Neural cell (in vitro differentiated cells): ENCODE results near the gene TNFRSF17. TPM values are rescaled to one million over a fixed set of nuclear protein-coding genes. Genes with fewer than 3 reads are reported as not detected.

Source experiments
- H2AFZ ChIP-seq: fragments of 200-600, 300-800 bp; sonication (generic), shearing (Covaris generic); 2 replicates; pipeline ENCODE4 v1.6.0; 2014; ENCODE audit warnings: low read depth, mild to moderate bottlenecking, antibody characterized with exemption, low read length, moderate library complexity
- H3F3A ChIP-seq: fragments of 200-600 bp; shearing (Covaris generic); 2 replicates; pipeline ENCODE4 v1.6.1; 2016; ENCODE audit warnings: mild to moderate bottlenecking, moderate library complexity, mixed read lengths, antibody characterized with exemption, low read length; ENCODE audit not compliant: insufficient read depth, poor library complexity, severe bottlenecking
- H3K27ac ChIP-seq: fragments of 200-600, 300-800 bp; sonication (generic), shearing (Covaris generic); 2 replicates; pipeline ENCODE4 v1.5.1; 2014; ENCODE audit warnings: mild to moderate bottlenecking, low read length, moderate library complexity
- H3K27me3 ChIP-seq: fragments of 300-800, 200-600 bp; sonication (generic), shearing (Covaris generic); 2 replicates; pipeline ENCODE4 v1.6.0; 2014; ENCODE audit warnings: mild to moderate bottlenecking, low read depth, low read length, moderate library complexity; ENCODE audit not compliant: insufficient read depth
- H3K36me3 ChIP-seq: fragments of 300-800, 200-600 bp; sonication (generic), shearing (Covaris generic); 2 replicates; pipeline ENCODE4 v1.5.1; 2014; ENCODE audit warnings: mild to moderate bottlenecking, antibody characterized with exemption, low read length, moderate library complexity; ENCODE audit not compliant: insufficient read depth
- H3K4me2 ChIP-seq: fragments of 300-800, 200-600 bp; sonication (generic), shearing (Covaris generic); 2 replicates; pipeline ENCODE4 v1.6.0; 2014; ENCODE audit warnings: mild to moderate bottlenecking, low read length
- H3K4me3 ChIP-seq: fragments of 300-800, 200-600 bp; sonication (generic), shearing (Covaris generic); 2 replicates; pipeline ENCODE4 v1.5.1; 2014; ENCODE audit warnings: mild to moderate bottlenecking, low read length, moderate library complexity
- H3K79me2 ChIP-seq: fragments of 200-600 bp; shearing (Covaris generic); replicated peaks from 2 replicates; pipeline ENCODE4 v1.6.0; 2014; ENCODE audit warnings: mild to moderate bottlenecking, low read length, moderate library complexity; ENCODE audit not compliant: insufficient read depth
- H3K9ac ChIP-seq: fragments of 300-800, 200-600 bp; sonication (generic), shearing (Covaris generic); 2 replicates; pipeline ENCODE4 v1.6.1; 2016; ENCODE audit warnings: mild to moderate bottlenecking, low read length, mixed read lengths
- H3K9me2 ChIP-seq: fragments of 200-600 bp; shearing (Covaris generic); 2 replicates; pipeline ENCODE4 v1.6.1; 2016; ENCODE audit warnings: mild to moderate bottlenecking, low read length, mixed read lengths; ENCODE audit not compliant: insufficient read depth
- H3K9me3 ChIP-seq: fragments of 200-600, 300-800 bp; sonication (generic), shearing (Covaris generic); 2 replicates; pipeline ENCODE4 v1.6.1; 2016; ENCODE audit warnings: mild to moderate bottlenecking, mixed run types, low read length, moderate library complexity, mixed read lengths
- H4K20me1 ChIP-seq: fragments of 200-600 bp; shearing (Covaris generic); 2 replicates; pipeline ENCODE4 v1.6.1; 2016; ENCODE audit warnings: mild to moderate bottlenecking, mixed run types; ENCODE audit not compliant: insufficient read depth
- EP300 ChIP-seq: fragments of 450-650 bp; conservative IDR thresholded peaks from 2 replicates; pipeline ENCODE4 v1.6.1; 2014; ENCODE audit warnings: antibody characterized with exemption, mild to moderate bottlenecking, moderate library complexity; ENCODE audit not compliant: poor library complexity, severe bottlenecking
- EZH2 ChIP-seq: fragments of 200-600, 300-800 bp; shearing (Covaris generic), sonication (generic); IDR thresholded peaks from 2 replicates; pipeline ENCODE4 v1.6.1; 2014; ENCODE audit warnings: antibody characterized with exemption, low read length, borderline replicate concordance, mild to moderate bottlenecking; ENCODE audit not compliant: insufficient read depth, poor library complexity, severe bottlenecking
- MXI1 ChIP-seq: fragments of 450-650 bp; conservative IDR thresholded peaks from 2 replicates; pipeline ENCODE4 v1.6.1; 2014; ENCODE audit warnings: antibody characterized with exemption, mild to moderate bottlenecking; ENCODE audit not compliant: poor library complexity, severe bottlenecking
- POLR2AphosphoS5 ChIP-seq: IDR thresholded peaks from 2 replicates; pipeline ENCODE4 v1.6.1; 2012
- RAD21 ChIP-seq: fragments of 450-650 bp; conservative IDR thresholded peaks from 2 replicates; pipeline ENCODE4 v1.6.1; 2014; ENCODE audit warnings: antibody characterized with exemption, mild to moderate bottlenecking, moderate library complexity
- SMC3 ChIP-seq: fragments of 450-650 bp; conservative IDR thresholded peaks from 2 replicates; pipeline ENCODE4 v1.6.1; 2014; ENCODE audit warnings: antibody characterized with exemption, mild to moderate bottlenecking, moderate library complexity; ENCODE audit not compliant: poor library complexity
- TAF1 ChIP-seq: IDR thresholded peaks from 2 replicates; pipeline ENCODE4 v1.6.1; 2012; ENCODE audit warnings: low read depth
- polyA plus RNA-seq: library from polyadenylated mRNA; depleted of rRNA; stranded (reverse); fragments of >200 nt; gene quantifications from 2 replicates; pipeline ENCODE4 v1.2.3, GENCODE V29; 2014
- TF ChIP-seq, protein P1 (sequence below): fragments of 450-650 bp; IDR thresholded peaks from 2 replicates; pipeline ENCODE4 v1.5.1; 2014; ENCODE audit warnings: antibody characterized with exemption, mild to moderate bottlenecking, moderate library complexity; ENCODE audit not compliant: poor library complexity, severe bottlenecking
- TF ChIP-seq, protein P2 (sequence below): IDR thresholded peaks from 2 replicates; pipeline ENCODE4 v1.6.1; 2012; ENCODE audit warnings: borderline replicate concordance

Gene TNFRSF17
- polyA plus RNA-seq, 1 donor from 2014 or later = not detected

DNA sequence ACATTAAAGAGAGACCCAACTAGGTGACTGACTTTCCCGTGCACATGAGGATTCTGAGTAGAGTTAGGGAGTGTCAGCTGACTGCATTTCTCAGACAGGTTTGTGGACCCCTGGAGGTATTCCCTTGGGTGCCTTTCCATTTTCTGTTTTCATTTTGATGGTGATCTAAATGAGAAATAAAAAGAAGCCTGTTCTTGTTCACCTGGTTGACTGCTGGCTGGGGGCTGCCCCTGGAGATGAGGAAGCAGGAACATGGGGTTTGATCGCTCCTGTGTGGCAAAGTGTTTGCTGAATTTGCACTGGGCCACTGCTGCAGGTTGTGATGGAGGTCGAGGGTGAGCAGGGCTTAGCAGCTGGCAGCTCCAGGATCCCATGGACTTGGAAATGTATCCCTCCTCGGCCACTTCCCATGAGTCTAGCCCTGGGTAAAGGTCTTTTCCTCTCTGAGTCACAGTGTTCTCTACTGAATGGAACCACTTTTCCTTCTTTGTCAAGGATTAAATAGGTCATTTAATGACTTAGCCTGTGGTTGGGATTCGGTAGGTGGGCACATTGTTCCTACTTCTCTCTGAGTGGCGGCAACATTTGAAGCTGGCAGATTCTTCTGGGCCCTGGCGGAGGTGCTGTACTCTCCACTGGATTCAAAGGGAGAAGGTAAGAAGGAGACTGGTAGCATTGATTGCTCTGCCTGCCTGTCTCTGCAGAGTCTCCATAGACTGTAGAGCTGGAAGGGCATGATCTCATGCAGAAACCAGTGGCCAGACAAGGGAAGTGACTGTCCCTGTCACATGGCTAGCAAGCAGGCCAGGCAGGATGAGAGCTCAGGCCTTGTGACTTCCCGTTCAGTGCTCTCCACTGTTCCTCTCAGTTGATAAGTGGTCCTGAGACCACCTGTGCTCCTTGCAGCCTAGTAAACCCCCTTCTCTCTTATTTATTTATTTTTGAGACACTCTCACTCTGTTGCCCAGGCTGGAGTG is 29.4 kb downstream of the TNFRSF17 start:
- no peaks in the 10 kb centered on the region for H3K9me3 ChIP-seq
- H3K4me3 ChIP-seq = no peak overlapping the region
- TF ChIP-seq POLR2AphosphoS5 = no peak
- no peak for TF ChIP-seq EP300
- TF ChIP-seq EZH2 = no peak
- TF ChIP-seq, protein P1, sequence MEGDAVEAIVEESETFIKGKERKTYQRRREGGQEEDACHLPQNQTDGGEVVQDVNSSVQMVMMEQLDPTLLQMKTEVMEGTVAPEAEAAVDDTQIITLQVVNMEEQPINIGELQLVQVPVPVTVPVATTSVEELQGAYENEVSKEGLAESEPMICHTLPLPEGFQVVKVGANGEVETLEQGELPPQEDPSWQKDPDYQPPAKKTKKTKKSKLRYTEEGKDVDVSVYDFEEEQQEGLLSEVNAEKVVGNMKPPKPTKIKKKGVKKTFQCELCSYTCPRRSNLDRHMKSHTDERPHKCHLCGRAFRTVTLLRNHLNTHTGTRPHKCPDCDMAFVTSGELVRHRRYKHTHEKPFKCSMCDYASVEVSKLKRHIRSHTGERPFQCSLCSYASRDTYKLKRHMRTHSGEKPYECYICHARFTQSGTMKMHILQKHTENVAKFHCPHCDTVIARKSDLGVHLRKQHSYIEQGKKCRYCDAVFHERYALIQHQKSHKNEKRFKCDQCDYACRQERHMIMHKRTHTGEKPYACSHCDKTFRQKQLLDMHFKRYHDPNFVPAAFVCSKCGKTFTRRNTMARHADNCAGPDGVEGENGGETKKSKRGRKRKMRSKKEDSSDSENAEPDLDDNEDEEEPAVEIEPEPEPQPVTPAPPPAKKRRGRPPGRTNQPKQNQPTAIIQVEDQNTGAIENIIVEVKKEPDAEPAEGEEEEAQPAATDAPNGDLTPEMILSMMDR = no peak
- no peak for TF ChIP-seq TAF1
- no peak for TF ChIP-seq MXI1
- TF ChIP-seq RAD21 = no peak
- no peak for TF ChIP-seq SMC3
- TF ChIP-seq, protein P2, sequence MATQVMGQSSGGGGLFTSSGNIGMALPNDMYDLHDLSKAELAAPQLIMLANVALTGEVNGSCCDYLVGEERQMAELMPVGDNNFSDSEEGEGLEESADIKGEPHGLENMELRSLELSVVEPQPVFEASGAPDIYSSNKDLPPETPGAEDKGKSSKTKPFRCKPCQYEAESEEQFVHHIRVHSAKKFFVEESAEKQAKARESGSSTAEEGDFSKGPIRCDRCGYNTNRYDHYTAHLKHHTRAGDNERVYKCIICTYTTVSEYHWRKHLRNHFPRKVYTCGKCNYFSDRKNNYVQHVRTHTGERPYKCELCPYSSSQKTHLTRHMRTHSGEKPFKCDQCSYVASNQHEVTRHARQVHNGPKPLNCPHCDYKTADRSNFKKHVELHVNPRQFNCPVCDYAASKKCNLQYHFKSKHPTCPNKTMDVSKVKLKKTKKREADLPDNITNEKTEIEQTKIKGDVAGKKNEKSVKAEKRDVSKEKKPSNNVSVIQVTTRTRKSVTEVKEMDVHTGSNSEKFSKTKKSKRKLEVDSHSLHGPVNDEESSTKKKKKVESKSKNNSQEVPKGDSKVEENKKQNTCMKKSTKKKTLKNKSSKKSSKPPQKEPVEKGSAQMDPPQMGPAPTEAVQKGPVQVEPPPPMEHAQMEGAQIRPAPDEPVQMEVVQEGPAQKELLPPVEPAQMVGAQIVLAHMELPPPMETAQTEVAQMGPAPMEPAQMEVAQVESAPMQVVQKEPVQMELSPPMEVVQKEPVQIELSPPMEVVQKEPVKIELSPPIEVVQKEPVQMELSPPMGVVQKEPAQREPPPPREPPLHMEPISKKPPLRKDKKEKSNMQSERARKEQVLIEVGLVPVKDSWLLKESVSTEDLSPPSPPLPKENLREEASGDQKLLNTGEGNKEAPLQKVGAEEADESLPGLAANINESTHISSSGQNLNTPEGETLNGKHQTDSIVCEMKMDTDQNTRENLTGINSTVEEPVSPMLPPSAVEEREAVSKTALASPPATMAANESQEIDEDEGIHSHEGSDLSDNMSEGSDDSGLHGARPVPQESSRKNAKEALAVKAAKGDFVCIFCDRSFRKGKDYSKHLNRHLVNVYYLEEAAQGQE = no peak
- no peaks in the 10 kb centered on the region for H3K79me2 ChIP-seq
- H3K36me3 ChIP-seq = no peaks in the 10 kb centered on the region
- H4K20me1 ChIP-seq = no peaks in the 10 kb centered on the region
- no peaks in the 10 kb centered on the region for H3F3A ChIP-seq
- no peak overlapping the region for H3K9ac ChIP-seq
- no peak overlapping the region for H3K4me2 ChIP-seq
- no peak overlapping the region for H3K27ac ChIP-seq
- H3K27me3 ChIP-seq = no peaks in the 10 kb centered on the region
- H2AFZ ChIP-seq = no peak overlapping the region
- no peaks in the 10 kb centered on the region for H3K9me2 ChIP-seq

GRCh38 chr16:11996433-11997330 is 31.7 kb downstream of the TNFRSF17 start:
- no peaks in the 10 kb centered on the region for H3K9me2 ChIP-seq

More at GRCh38 chr16:11996433-11997330, 31.7 kb downstream of the TNFRSF17 start:
- no peak overlapping the region for H3K9ac ChIP-seq
- H2AFZ ChIP-seq = no peak overlapping the region
- no peaks in the 10 kb centered on the region for H3K36me3 ChIP-seq
- no peaks in the 10 kb centered on the region for H4K20me1 ChIP-seq
- TF ChIP-seq RAD21 (no peak), MXI1 (no peak), POLR2AphosphoS5 (no peak), SMC3 (no peak), EZH2 (no peak), EP300 (no peak), TAF1 (no peak)
- TF ChIP-seq, protein P1 = no peak
- TF ChIP-seq, protein P2 = no peak
- H3K27me3 ChIP-seq = no peaks in the 10 kb centered on the region
- no peak overlapping the region for H3K27ac ChIP-seq
- H3K79me2 ChIP-seq = no peaks in the 10 kb centered on the region
- H3K4me2 ChIP-seq = no peak overlapping the region
- H3F3A ChIP-seq = no peaks in the 10 kb centered on the region
- H3K9me3 ChIP-seq = no peaks in the 10 kb centered on the region
- H3K4me3 ChIP-seq = no peak overlapping the region
